ENCODE measurements around the gene LMF1.

Gene LMF1

DNA sequence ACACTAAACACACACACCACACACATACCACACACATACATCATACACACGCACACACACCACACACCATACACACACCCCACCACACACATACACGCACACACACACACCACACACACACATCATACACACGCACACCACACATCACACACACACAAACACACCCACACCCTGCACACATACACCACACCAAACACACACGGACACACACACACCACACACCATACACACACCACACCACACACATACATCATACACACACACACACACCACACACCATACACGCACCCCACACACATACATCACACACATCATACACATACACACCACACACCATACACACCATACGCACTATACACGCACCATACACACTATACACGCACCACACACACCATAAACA, 7.1 kb upstream of the LMF1 start:
- H3K27me3 ChIP-seq (ENCODE audit: insufficient read depth, poor library complexity, severe bottlenecking): peaks cover 37% of the 10 kb centered on the region

DNA sequence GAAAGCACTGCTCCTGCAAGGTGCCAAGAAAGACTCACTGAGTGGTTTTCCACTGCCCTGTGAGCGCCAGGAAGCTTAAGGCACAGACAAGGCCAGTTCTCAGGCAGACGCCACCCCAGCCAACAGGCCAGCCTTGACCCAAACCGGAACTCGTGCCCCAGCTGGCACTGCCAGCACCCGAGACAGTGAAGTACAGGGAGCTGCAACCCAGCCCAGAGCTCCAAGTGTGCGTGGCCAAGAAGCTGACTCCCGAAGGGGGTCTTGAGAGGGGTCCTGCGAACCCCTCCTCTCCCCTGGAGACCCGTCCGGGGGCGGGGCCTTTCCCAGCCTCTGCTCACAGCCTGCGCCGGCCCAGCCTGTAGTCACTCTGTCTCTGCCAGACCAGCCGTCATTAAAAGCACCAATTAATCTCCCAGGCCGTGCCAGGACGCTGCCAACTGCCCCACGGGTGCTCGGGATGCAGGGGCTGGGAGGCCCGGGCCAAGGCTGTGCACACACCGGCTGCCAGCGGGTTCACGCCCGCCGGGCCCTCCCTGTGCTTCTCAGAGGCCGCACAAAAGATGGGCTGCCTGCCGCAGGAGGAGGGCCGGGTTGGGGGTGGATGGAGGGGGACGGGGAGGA, 6.4 kb upstream of the LMF1 start:
- ATAC-seq (ENCODE audit: low read depth) (no peak), DNase-seq (ENCODE audit: low spot score) (no peak)
- Histone ChIP-seq H3K4me1 (ENCODE audit: insufficient read depth, poor library complexity, severe bottlenecking) (no peaks in the 10 kb centered on the region), H3K27me3 (ENCODE audit: insufficient read depth, poor library complexity, severe bottlenecking) (peaks cover 30% of the 10 kb centered on the region), H3K9me3 (ENCODE audit: severe bottlenecking) (no peaks in the 10 kb centered on the region), H3K27ac (ENCODE audit: poor library complexity, severe bottlenecking) (no peak overlapping the region), H3K36me3 (ENCODE audit: low read depth) (no peaks in the 10 kb centered on the region), H3K4me3 (ENCODE audit: severe bottlenecking) (no peak overlapping the region)
- TF ChIP-seq, protein P1, sequence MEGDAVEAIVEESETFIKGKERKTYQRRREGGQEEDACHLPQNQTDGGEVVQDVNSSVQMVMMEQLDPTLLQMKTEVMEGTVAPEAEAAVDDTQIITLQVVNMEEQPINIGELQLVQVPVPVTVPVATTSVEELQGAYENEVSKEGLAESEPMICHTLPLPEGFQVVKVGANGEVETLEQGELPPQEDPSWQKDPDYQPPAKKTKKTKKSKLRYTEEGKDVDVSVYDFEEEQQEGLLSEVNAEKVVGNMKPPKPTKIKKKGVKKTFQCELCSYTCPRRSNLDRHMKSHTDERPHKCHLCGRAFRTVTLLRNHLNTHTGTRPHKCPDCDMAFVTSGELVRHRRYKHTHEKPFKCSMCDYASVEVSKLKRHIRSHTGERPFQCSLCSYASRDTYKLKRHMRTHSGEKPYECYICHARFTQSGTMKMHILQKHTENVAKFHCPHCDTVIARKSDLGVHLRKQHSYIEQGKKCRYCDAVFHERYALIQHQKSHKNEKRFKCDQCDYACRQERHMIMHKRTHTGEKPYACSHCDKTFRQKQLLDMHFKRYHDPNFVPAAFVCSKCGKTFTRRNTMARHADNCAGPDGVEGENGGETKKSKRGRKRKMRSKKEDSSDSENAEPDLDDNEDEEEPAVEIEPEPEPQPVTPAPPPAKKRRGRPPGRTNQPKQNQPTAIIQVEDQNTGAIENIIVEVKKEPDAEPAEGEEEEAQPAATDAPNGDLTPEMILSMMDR (IDR thresholded peaks at IDR 0.05; ENCODE audit: poor library complexity, severe bottlenecking): no peak

More for the DNA sequence above, 7.1 kb upstream of the LMF1 start:
- Histone ChIP-seq H3K9me3 (ENCODE audit: severe bottlenecking) (no peaks in the 10 kb centered on the region), H3K36me3 (ENCODE audit: low read depth) (no peaks in the 10 kb centered on the region), H3K4me3 (ENCODE audit: severe bottlenecking) (no peak overlapping the region), H3K4me1 (ENCODE audit: insufficient read depth, poor library complexity, severe bottlenecking) (no peaks in the 10 kb centered on the region), H3K27ac (ENCODE audit: poor library complexity, severe bottlenecking) (no peak overlapping the region)
- TF ChIP-seq, protein P1 (IDR thresholded peaks at IDR 0.05; ENCODE audit: poor library complexity, severe bottlenecking): no peak
- no peak for DNase-seq (ENCODE audit: low spot score)
- ATAC-seq (ENCODE audit: low read depth): no peak

DNA sequence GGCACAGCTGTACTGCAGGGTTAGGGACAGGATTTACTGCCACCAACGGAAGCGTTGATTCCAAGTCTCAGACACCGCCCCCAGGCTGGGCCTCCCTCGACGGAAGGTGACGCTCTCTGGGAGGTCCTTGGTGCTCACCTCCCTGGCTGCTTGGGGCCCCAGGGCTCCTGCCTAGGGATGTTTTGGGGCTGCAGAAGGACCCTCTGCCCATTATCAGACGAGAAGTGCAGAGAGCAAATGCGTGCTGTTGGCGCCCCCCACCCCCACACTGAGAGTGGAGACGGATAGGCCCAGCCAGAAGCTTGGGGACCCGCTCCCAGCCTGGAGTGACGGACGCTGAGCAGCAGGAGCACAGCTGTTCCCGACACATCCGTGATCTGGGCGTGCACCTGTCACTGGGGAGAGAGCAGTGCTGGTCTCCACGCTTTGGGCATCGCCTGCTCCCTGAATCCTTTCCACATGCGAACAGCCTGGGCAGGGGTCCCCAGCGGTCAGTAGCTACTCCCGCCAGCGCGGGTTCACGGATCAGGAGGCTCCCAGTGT, 5.7 kb upstream of the LMF1 start:
- DNase-seq (ENCODE audit: low spot score) (no peak), ATAC-seq (ENCODE audit: low read depth) (no peak)
- no peak overlapping the region for H3K27ac ChIP-seq (ENCODE audit: poor library complexity, severe bottlenecking)
- TF ChIP-seq, protein P1 (IDR thresholded peaks at IDR 0.05; ENCODE audit: poor library complexity, severe bottlenecking): no peak
- no peaks in the 10 kb centered on the region for H3K4me1 ChIP-seq (ENCODE audit: insufficient read depth, poor library complexity, severe bottlenecking)
- peaks cover 27% of the 10 kb centered on the region for H3K27me3 ChIP-seq (ENCODE audit: insufficient read depth, poor library complexity, severe bottlenecking)
- no peak overlapping the region for H3K4me3 ChIP-seq (ENCODE audit: severe bottlenecking)
- no peaks in the 10 kb centered on the region for H3K36me3 ChIP-seq (ENCODE audit: low read depth)
- H3K9me3 ChIP-seq (ENCODE audit: severe bottlenecking): no peaks in the 10 kb centered on the region

- H3K9me3 ChIP-seq (ENCODE audit: severe bottlenecking): no peaks in the 10 kb centered on the region
- no peak overlapping the region for H3K27ac ChIP-seq (ENCODE audit: poor library complexity, severe bottlenecking)
- TF ChIP-seq, protein P1 (IDR thresholded peaks at IDR 0.05; ENCODE audit: poor library complexity, severe bottlenecking): no peak
- no peaks in the 10 kb centered on the region for H3K4me1 ChIP-seq (ENCODE audit: insufficient read depth, poor library complexity, severe bottlenecking)
- ATAC-seq (ENCODE audit: low read depth) (no peak), DNase-seq (ENCODE audit: low spot score) (no peak)
- H3K4me3 ChIP-seq (ENCODE audit: severe bottlenecking): no peak overlapping the region
- H3K36me3 ChIP-seq (ENCODE audit: low read depth): no peaks in the 10 kb centered on the region
- peaks cover 18% of the 10 kb centered on the region for H3K27me3 ChIP-seq (ENCODE audit: insufficient read depth, poor library complexity, severe bottlenecking)
These were observed 4.5 kb upstream of the LMF1 start for GRCh38 chr16:975291-975690.

- ATAC-seq (ENCODE audit: low read depth) (no peak), DNase-seq (ENCODE audit: low spot score) (no peak)
- Histone ChIP-seq H3K27ac (ENCODE audit: poor library complexity, severe bottlenecking) (no peak overlapping the region), H3K9me3 (ENCODE audit: severe bottlenecking) (no peaks in the 10 kb centered on the region), H3K36me3 (ENCODE audit: low read depth) (no peaks in the 10 kb centered on the region), H3K27me3 (ENCODE audit: insufficient read depth, poor library complexity, severe bottlenecking) (peaks cover 12% of the 10 kb centered on the region), H3K4me3 (ENCODE audit: severe bottlenecking) (no peak overlapping the region), H3K4me1 (ENCODE audit: insufficient read depth, poor library complexity, severe bottlenecking) (no peaks in the 10 kb centered on the region)
- TF ChIP-seq, protein P1 (IDR thresholded peaks at IDR 0.05; ENCODE audit: poor library complexity, severe bottlenecking): no peak
These were observed 4.0 kb upstream of the LMF1 start for GRCh38 chr16:974611-975261.

Measured in RWPE2 (cell line).